HG03460 (cell line): ENCODE results near the gene LDB3.

Experiments used
- ATAC-seq: cut with Tn5 transposase; IDR thresholded peaks from one replicate; pipeline ENCODE4 v1.9.1; 2021; ENCODE audit not compliant: unreplicated experiment

Gene LDB3

GRCh38 chr10:86758189-86759072, 90.1 kb downstream of the LDB3 start:
- no peak for ATAC-seq

- no peak for ATAC-seq
Measured at GRCh38 chr10:86759073-86759672, 90.9 kb downstream of the LDB3 start.

GRCh38 chr10:86763404-86763803, 95.1 kb downstream of the LDB3 start:
- ATAC-seq: no peak

GRCh38 chr10:86765548-86765947, 97.2 kb downstream of the LDB3 start:
- ATAC-seq: no peak

GRCh38 chr10:86768412-86769062, 100.2 kb downstream of the LDB3 start:
- no peak for ATAC-seq

- ATAC-seq: no peak
Measured at GRCh38 chr10:86769991-86770390, 101.7 kb downstream of the LDB3 start.

GRCh38 chr10:86770412-86770960, 102.2 kb downstream of the LDB3 start:
- ATAC-seq: no peak

GRCh38 chr10:86773498-86773897, 105.2 kb downstream of the LDB3 start:
- ATAC-seq: no peak

GRCh38 chr10:86775056-86775869, 107.0 kb downstream of the LDB3 start:
- ATAC-seq: peak; percentile 75

- ATAC-seq: no peak
Measured at GRCh38 chr10:86775870-86776180, 107.5 kb downstream of the LDB3 start.

- no peak for ATAC-seq
Measured at GRCh38 chr10:86779220-86780017, 111.1 kb downstream of the LDB3 start.

- ATAC-seq: no peak
Measured at GRCh38 chr10:86782701-86783418, 114.5 kb downstream of the LDB3 start.

GRCh38 chr10:86785037-86785436, 116.7 kb downstream of the LDB3 start:
- no peak for ATAC-seq
